Measurements from ENCODE around the gene PAXIP1. TPM values are rescaled to one million over a fixed set of nuclear protein-coding genes. Genes with fewer than 3 reads are reported as not detected.

PAXIP1 gene
- total and polyA plus RNA-seq, 8 donors = 10.6 to 22.3 (median 19.6) TPM

Other genes starting within 250 kb of the PAXIP1 start
- not detected for gene HTR5A, start 67.2 kb upstream of the PAXIP1 start, total RNA-seq
- gene HTR5A, start 67.2 kb upstream of the PAXIP1 start, polyA plus RNA-seq (ENCODE audit: insufficient read length in 6 of 6) = not detected